Epithelial cell of esophagus (primary cell): ENCODE measurements around the gene APOL4.
"Not testable (repeated sequence)": the region's sequence is repeated elsewhere in the genome, so short reads cannot be mapped to it uniquely, and the experiment has no call there.

Experiments
- DNase-seq: peaks from one replicate; pipeline ENCODE4 v3.0.0; 2010; ENCODE audit warnings: low read depth
- H3K4me3 ChIP-seq: 2 replicates; pipeline ENCODE4 v1.5.1; 2011; ENCODE audit warnings: mild to moderate bottlenecking, low read length, control low read depth
- CTCF ChIP-seq: IDR thresholded peaks from 2 replicates; pipeline ENCODE4 v1.5.1; 2011; ENCODE audit warnings: low read depth, mild to moderate bottlenecking, low read length, control low read depth, inconsistent platforms; ENCODE audit not compliant: insufficient read depth; ENCODE audit errors: missing control alignments

APOL4 gene

GRCh38 chr22:36165141-36165540, 36.5 kb downstream of the APOL4 start:
- no peak overlapping the region for H3K4me3 ChIP-seq
- TF ChIP-seq CTCF = no peak
- no peak for DNase-seq

GRCh38 chr22:36164621-36165020, 37.0 kb downstream of the APOL4 start:
- no peak for DNase-seq
- H3K4me3 ChIP-seq = no peak overlapping the region
- no peak for TF ChIP-seq CTCF

- TF ChIP-seq CTCF = no peak
- DNase-seq = no peak
- no peak overlapping the region for H3K4me3 ChIP-seq
Measured at GRCh38 chr22:36163497-36163896, 38.1 kb downstream of the APOL4 start.

- no peak for TF ChIP-seq CTCF
- DNase-seq = no peak
- no peak overlapping the region for H3K4me3 ChIP-seq
Measured at GRCh38 chr22:36162127-36163034, 39.2 kb downstream of the APOL4 start.

GRCh38 chr22:36161793-36162126, 39.8 kb downstream of the APOL4 start:
- DNase-seq, H3K4me3 ChIP-seq: not testable (repeated sequence)

GRCh38 chr22:36160499-36160942, 41.1 kb downstream of the APOL4 start, which contains the start of gene APOL3:
APOL3 (minus strand) TSS chr22:36160755; CDS start chr22:36149055, 11,700 bp downstream.
- TF ChIP-seq CTCF = no peak
- peak; percentile 41 for DNase-seq
- no peak within 1 kb of the TSS for H3K4me3 ChIP-seq

- peak; percentile 60 for DNase-seq
- no peak overlapping the region for H3K4me3 ChIP-seq
- TF ChIP-seq CTCF = no peak
Measured at GRCh38 chr22:36156515-36157419, 44.8 kb downstream of the APOL4 start.
